GM23338 (cell line): ENCODE results near the gene FOXJ3. TPM values are rescaled to one million over a fixed set of nuclear protein-coding genes. Genes with fewer than 3 reads are reported as not detected.

Source experiments
- ATAC-seq: fragments of 200-7000 bp; cut with Tn5 transposase; 3 replicates; pipeline ENCODE4 v1.9.1; 2020
- DNase-seq: peaks from one replicate; pipeline ENCODE4 v3.0.0-alpha.2; 2015; ENCODE audit warnings: low spot score
- H2AFZ ChIP-seq: fragments of 200-600 bp; sonication (generic); 2 replicates; pipeline ENCODE4 v1.8.0; 2016; ENCODE audit warnings: antibody characterized with exemption, mild to moderate bottlenecking, moderate library complexity
- H3F3A ChIP-seq: fragments of 200-600 bp; sonication (generic); replicated peaks from 2 replicates; pipeline ENCODE4 v1.8.0; 2017; ENCODE audit warnings: antibody characterized with exemption, mixed run types, low read depth
- H3K27ac ChIP-seq: fragments of 200-600 bp; sonication (generic); 2 replicates; pipeline ENCODE4 v1.6.1; 2016; ENCODE audit warnings: low read depth
- H3K27me3 ChIP-seq: fragments of 200-600 bp; sonication (generic); 2 replicates; pipeline ENCODE4 v1.8.0; 2016; ENCODE audit warnings: mild to moderate bottlenecking, mixed run types, moderate library complexity; ENCODE audit not compliant: insufficient read depth
- H3K36me3 ChIP-seq: fragments of 200-600 bp; sonication (generic); 2 replicates; pipeline ENCODE4 v1.8.0; 2016; ENCODE audit warnings: mild to moderate bottlenecking; ENCODE audit not compliant: insufficient read depth
- H3K4me1 ChIP-seq: fragments of 200-600 bp; sonication (generic); 2 replicates; pipeline ENCODE4 v1.8.0; 2016; ENCODE audit warnings: mild to moderate bottlenecking, moderate library complexity; ENCODE audit not compliant: insufficient read depth
- H3K4me2 ChIP-seq: fragments of 200-600 bp; sonication (generic); 2 replicates; pipeline ENCODE4 v1.7.1; 2017; ENCODE audit warnings: mixed run types
- H3K4me3 ChIP-seq: fragments of 200-600 bp; sonication (generic); 2 replicates; pipeline ENCODE4 v1.6.1; 2016; ENCODE audit warnings: mixed run types
- H3K79me2 ChIP-seq: fragments of 200-600 bp; sonication (generic); replicated peaks from 2 replicates; pipeline ENCODE4 v1.8.0; 2017; ENCODE audit warnings: mild to moderate bottlenecking; ENCODE audit not compliant: insufficient read depth
- H3K9me2 ChIP-seq: fragments of 200-600 bp; sonication (generic); 2 replicates; pipeline ENCODE4 v1.8.0; 2017; ENCODE audit not compliant: insufficient read depth
- H4K20me1 ChIP-seq: fragments of 200-600 bp; sonication (generic); replicated peaks from 2 replicates; pipeline ENCODE4 v1.8.0; 2017; ENCODE audit warnings: mild to moderate bottlenecking; ENCODE audit not compliant: insufficient read depth
- H3K27ac Mint-ChIP-seq: 2 replicates; pipeline ENCODE4 v1.8.0; 2020; ENCODE audit warnings: inconsistent platforms, mild to moderate bottlenecking, moderate library complexity, mixed read lengths
- H3K27me3 Mint-ChIP-seq: 3 replicates; pipeline ENCODE4 v1.8.0; 2022; ENCODE audit warnings: low read depth, mild to moderate bottlenecking, moderate library complexity, mixed read lengths, inconsistent platforms; ENCODE audit not compliant: insufficient read depth, poor library complexity
- H3K36me3 Mint-ChIP-seq: 3 replicates; pipeline ENCODE4 v1.8.0; 2021; ENCODE audit warnings: low read depth, mild to moderate bottlenecking, inconsistent platforms, moderate library complexity, mixed read lengths
- H3K4me1 Mint-ChIP-seq: 3 replicates; pipeline ENCODE4 v1.8.0; 2020; ENCODE audit warnings: mild to moderate bottlenecking, inconsistent platforms, mixed read lengths
- H3K4me3 Mint-ChIP-seq: 3 replicates; pipeline ENCODE4 v1.8.0; 2021; ENCODE audit warnings: moderate library complexity, mild to moderate bottlenecking, inconsistent platforms, mixed read lengths
- H3K9me3 Mint-ChIP-seq: 3 replicates; pipeline ENCODE4 v1.8.0; 2020; ENCODE audit warnings: moderate library complexity, mild to moderate bottlenecking, inconsistent platforms, mixed read lengths
- CREB1 ChIP-seq: fragments of 250-450 bp; sonication (Bioruptor Pico); IDR thresholded peaks from 2 replicates; pipeline ENCODE4 v1.5.0; 2020; ENCODE audit warnings: low read depth, mild to moderate bottlenecking, moderate library complexity
- EZH2 ChIP-seq: fragments of 200-600 bp; sonication (generic); IDR thresholded peaks from one replicate; pipeline ENCODE4 v1.8.0; 2017; ENCODE audit warnings: antibody characterized with exemption, mild to moderate bottlenecking, low read depth; ENCODE audit not compliant: unreplicated experiment
- NANOG ChIP-seq: IDR thresholded peaks from 2 replicates; pipeline ENCODE4 v1.6.1; 2016; ENCODE audit warnings: antibody characterized with exemption, borderline replicate concordance
- POLR2AphosphoS5 ChIP-seq: IDR thresholded peaks from 2 replicates; pipeline ENCODE4 v1.6.1; 2016; ENCODE audit warnings: antibody characterized with exemption, low read depth
- ZNF114 ChIP-seq: fragments of 250-450 bp; sonication (Bioruptor Pico); IDR thresholded peaks from 2 replicates; pipeline ENCODE4 v1.5.0; 2020; ENCODE audit warnings: mild to moderate bottlenecking, moderate library complexity
- polyA plus RNA-seq: library from polyadenylated mRNA; unstranded; fragments of >200 nt; fragmentation: Nextera tagmentation; extraction: Ambion mirVana; gene quantifications from 2 replicates; pipeline ENCODE4 v1.2.1, GENCODE V29; 2016
- total RNA-seq: library from RNA; depleted of rRNA; stranded (reverse); fragments of >200 nt; shearing (Covaris generic); gene quantifications from 2 replicates; pipeline ENCODE4 v1.2.3, GENCODE V29; 2014
- TF ChIP-seq, protein P1 (sequence below): IDR thresholded peaks from one replicate; pipeline ENCODE4 v1.6.1; 2018; ENCODE audit warnings: antibody characterized with exemption; ENCODE audit not compliant: unreplicated experiment
- TF ChIP-seq, protein P2 (sequence below): IDR thresholded peaks from 2 replicates; pipeline ENCODE4 v1.6.1; 2016; ENCODE audit warnings: antibody characterized with exemption

Gene FOXJ3
- total and polyA plus RNA-seq, 2 experiments from 2014 or later: 36.6 to 53.3 TPM

DNA sequence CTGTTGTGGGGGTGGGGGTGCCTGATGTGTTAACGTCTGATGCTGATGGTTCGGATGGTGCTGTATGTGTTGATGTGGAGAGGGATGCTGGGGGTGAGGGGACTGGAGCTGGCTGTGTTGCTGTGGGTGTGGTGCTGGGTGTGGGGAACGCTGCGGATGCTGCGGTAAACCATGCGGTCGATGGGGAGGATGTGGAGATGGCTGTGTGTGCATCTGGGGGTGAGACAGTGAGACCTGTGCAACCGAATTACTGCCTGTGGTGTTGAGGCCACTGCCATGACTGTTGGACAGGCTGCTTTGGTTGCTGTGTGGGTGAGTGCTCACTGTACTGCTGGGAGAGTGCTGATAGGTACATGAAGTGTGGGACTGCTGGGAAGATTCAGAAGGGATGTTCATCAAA is 143.7 kb downstream of the FOXJ3 start (continued):
- TF ChIP-seq, protein P1, sequence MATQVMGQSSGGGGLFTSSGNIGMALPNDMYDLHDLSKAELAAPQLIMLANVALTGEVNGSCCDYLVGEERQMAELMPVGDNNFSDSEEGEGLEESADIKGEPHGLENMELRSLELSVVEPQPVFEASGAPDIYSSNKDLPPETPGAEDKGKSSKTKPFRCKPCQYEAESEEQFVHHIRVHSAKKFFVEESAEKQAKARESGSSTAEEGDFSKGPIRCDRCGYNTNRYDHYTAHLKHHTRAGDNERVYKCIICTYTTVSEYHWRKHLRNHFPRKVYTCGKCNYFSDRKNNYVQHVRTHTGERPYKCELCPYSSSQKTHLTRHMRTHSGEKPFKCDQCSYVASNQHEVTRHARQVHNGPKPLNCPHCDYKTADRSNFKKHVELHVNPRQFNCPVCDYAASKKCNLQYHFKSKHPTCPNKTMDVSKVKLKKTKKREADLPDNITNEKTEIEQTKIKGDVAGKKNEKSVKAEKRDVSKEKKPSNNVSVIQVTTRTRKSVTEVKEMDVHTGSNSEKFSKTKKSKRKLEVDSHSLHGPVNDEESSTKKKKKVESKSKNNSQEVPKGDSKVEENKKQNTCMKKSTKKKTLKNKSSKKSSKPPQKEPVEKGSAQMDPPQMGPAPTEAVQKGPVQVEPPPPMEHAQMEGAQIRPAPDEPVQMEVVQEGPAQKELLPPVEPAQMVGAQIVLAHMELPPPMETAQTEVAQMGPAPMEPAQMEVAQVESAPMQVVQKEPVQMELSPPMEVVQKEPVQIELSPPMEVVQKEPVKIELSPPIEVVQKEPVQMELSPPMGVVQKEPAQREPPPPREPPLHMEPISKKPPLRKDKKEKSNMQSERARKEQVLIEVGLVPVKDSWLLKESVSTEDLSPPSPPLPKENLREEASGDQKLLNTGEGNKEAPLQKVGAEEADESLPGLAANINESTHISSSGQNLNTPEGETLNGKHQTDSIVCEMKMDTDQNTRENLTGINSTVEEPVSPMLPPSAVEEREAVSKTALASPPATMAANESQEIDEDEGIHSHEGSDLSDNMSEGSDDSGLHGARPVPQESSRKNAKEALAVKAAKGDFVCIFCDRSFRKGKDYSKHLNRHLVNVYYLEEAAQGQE: no peak

DNA sequence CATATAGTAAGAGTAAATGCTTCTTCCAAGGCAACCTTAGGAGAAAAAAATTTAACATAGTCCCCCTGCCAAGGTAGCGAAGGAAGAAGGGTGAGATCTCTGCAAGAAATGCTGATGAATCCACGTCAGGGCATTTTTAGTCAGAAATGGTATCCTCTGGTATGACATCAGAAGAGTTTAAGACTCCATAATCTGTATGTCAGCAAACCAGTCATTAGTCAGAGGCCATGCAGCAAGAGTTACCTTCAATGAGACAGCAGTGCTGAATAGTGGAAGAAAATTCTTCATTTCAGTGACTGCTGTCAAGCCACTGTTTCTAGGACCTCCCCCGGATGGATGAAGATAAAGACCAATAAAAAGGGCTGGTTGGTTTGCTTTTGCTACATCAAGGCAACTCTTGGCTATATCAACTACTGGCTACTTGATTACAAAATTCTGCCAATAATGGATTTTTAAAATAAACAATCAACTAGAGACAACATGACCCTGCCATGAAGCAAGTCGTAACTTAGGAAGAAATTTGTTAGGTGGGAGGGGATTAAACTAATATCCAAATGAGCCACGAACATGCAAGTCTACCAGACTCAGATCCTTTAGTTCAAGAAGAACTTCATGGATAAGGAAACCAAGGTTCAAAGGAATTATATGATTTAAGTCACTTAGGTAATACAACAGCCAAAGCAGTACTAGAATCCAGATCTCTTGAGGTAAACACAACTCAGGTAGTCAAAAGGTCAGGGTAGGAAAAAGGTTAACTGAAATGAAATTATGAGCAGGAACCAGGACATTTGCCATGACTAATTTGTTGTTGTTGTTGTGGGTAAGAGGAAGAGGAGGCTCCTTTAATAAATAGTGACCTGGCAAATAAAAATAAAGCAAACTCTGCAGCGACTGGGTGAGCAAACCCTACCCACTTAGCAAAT is 144.8 kb downstream of the FOXJ3 start:
- no peak for ATAC-seq
- Mint-ChIP-seq H3K4me3 (no peak overlapping the region), H3K36me3 (peaks cover 27% of the 10 kb centered on the region), H3K4me1 (no peaks in the 10 kb centered on the region), H3K27me3 (peaks cover 4% of the 10 kb centered on the region), H3K9me3 (no peaks in the 10 kb centered on the region), H3K27ac (no peak overlapping the region)
- no peak for DNase-seq
- Histone ChIP-seq H4K20me1 (no peaks in the 10 kb centered on the region), H3K79me2 (0 out of 2 replicates have a peak, but pooled peaks cover 3% of the 10 kb centered on the region), H3K9me2 (no peaks in the 10 kb centered on the region), H3K4me1 (no peaks in the 10 kb centered on the region), H3F3A (no peaks in the 10 kb centered on the region), H3K4me2 (no peak overlapping the region), H3K36me3 (peaks cover 16% of the 10 kb centered on the region; the same call in 1 of the 2 replicates), H3K4me3 (no peak overlapping the region), H3K27me3 (no peaks in the 10 kb centered on the region), H3K27ac (no peak overlapping the region), H2AFZ (no peak overlapping the region)
- TF ChIP-seq NANOG (no peak), POLR2AphosphoS5 (no peak), CREB1 (no peak)
- TF ChIP-seq, protein P1: no peak

DNA sequence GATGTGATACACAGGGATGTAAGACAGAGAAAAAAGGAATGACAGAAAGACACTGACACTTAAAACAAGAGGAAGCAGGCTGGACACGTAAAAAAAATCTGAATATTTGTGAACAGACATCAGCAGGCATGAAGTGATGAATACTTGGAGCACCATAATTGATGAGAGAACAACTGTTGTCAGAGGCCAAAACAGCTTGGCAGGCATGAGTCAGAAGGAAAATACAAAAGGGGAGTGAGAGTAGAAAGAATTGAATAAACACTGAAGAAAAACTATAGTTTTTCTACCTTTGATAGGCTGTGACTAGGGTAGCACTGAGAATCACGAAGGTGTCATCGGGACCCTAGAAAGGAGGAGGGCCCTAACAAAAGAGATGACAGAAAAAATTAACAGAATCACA is 148.9 kb downstream of the FOXJ3 start:
- H3K4me3 ChIP-seq: no peak overlapping the region
- no peak overlapping the region for H3K4me2 ChIP-seq
- H4K20me1 ChIP-seq: peaks cover 10% of the 10 kb centered on the region; the same call in 1 of the 2 replicates
- H3K36me3 Mint-ChIP-seq: peaks cover 31% of the 10 kb centered on the region
- no peaks in the 10 kb centered on the region for H3K9me3 Mint-ChIP-seq
- no peak overlapping the region for H2AFZ ChIP-seq
- H3F3A ChIP-seq: no peaks in the 10 kb centered on the region
- no peak overlapping the region for H3K27ac ChIP-seq
- H3K27me3 Mint-ChIP-seq: peaks cover 4% of the 10 kb centered on the region
- no peak for DNase-seq
- no peaks in the 10 kb centered on the region for H3K79me2 ChIP-seq
- H3K4me1 ChIP-seq: no peaks in the 10 kb centered on the region; the same call in 1 of the 2 replicates
- no peaks in the 10 kb centered on the region for H3K4me1 Mint-ChIP-seq
- peaks cover 10% of the 10 kb centered on the region; the same call in 1 of the 2 replicates for H3K36me3 ChIP-seq
- no peak for ATAC-seq
- no peak overlapping the region for H3K4me3 Mint-ChIP-seq
- H3K9me2 ChIP-seq: no peaks in the 10 kb centered on the region
- H3K27me3 ChIP-seq: no peaks in the 10 kb centered on the region
- no peak overlapping the region for H3K27ac Mint-ChIP-seq
- TF ChIP-seq EZH2 (no peak), ZNF114 (CRISPR knock-in tag) (no peak)
- TF ChIP-seq, protein P2, sequence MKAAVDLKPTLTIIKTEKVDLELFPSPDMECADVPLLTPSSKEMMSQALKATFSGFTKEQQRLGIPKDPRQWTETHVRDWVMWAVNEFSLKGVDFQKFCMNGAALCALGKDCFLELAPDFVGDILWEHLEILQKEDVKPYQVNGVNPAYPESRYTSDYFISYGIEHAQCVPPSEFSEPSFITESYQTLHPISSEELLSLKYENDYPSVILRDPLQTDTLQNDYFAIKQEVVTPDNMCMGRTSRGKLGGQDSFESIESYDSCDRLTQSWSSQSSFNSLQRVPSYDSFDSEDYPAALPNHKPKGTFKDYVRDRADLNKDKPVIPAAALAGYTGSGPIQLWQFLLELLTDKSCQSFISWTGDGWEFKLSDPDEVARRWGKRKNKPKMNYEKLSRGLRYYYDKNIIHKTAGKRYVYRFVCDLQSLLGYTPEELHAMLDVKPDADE: no peak
